HL-60 (cell line): ENCODE data around the gene C17orf100.

Source experiments
- CTCF ChIP-seq: IDR thresholded peaks from one replicate; pipeline ENCODE4 v1.5.1; 2011; ENCODE audit warnings: low read length, control low read depth, inconsistent platforms; ENCODE audit not compliant: insufficient read depth
- POLR2AphosphoS5 ChIP-seq: IDR thresholded peaks from 2 replicates; pipeline ENCODE4 v1.6.1; 2012; ENCODE audit warnings: low read depth
- REST ChIP-seq: IDR thresholded peaks from 2 replicates; pipeline ENCODE4 v1.6.1; 2012; ENCODE audit warnings: low read depth; ENCODE audit not compliant: insufficient replicate concordance
- SPI1 ChIP-seq: IDR thresholded peaks from 2 replicates; pipeline ENCODE4 v1.6.1; 2012; ENCODE audit warnings: low read depth, mild to moderate bottlenecking, borderline replicate concordance

GRCh38 chr17:6666557-6666956 lies 15.0 kb downstream of the C17orf100 start:
- TF ChIP-seq REST = no peak
- no peak for TF ChIP-seq CTCF
- TF ChIP-seq POLR2AphosphoS5 = no peak
- TF ChIP-seq SPI1 = no peak
